ENCODE measurements around the gene FAM120C. TPM values are rescaled to one million over a fixed set of nuclear protein-coding genes. Genes with fewer than 3 reads are reported as not detected.
A peak's percentile ranks its signal among the peaks of the same experiment; 100 is the strongest.

Gene FAM120C, protein sequence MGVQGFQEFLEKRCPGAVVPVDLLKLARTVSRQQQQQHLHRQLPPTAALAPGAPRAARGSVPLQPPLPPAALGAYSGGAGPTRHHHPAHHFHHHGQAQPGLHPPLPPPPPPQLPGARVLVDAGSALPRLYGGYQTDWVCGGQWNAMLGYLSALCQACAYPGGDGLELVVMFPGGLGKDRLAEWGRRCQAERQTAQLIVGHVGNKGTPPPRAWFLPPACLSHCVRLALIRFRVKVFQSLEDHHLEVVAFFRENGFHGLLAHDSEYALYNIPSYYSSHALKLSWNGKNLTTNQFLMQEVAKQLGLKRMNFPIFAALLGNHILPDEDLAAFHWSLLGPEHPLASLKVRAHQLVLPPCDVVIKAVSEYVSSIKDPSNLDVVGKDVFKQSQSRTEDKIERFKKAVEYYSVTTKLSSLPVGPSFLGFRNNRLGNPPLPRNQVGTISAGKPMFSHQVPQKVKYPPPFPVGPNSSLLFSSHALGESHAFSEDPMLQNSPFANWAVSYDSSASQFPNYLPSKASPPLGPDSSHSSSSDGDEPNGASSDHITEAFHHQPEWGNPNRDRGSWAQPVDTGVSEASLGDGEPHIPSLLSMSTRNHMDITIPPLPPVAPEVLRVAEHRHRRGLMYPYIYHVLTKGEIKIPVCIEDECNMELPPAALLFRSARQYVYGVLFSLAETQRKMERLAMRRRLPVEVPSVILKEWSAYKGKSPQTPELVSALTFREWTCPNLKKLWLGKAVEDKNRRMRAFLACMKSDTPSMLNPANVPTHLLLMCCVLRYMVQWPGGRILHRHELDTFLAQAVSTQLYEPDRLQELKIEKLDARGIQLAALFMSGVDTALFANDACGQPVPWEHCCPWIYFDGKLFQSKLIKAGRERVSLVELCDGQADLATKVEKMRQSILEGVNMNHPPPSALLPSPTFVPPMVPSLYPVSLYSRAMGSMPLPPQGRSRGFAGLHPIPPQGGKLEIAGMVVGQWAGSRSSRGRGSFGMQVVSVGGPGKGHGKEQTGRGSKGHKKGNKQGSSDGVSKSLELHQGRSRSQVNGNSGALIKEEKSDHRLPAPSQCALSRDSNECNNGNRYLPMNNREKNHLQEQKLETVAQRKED
- 3.9 and 8.7 TPM in 2 replicates for total RNA-seq (2014; rRNA removed; shearing (Covaris generic))

DNA sequence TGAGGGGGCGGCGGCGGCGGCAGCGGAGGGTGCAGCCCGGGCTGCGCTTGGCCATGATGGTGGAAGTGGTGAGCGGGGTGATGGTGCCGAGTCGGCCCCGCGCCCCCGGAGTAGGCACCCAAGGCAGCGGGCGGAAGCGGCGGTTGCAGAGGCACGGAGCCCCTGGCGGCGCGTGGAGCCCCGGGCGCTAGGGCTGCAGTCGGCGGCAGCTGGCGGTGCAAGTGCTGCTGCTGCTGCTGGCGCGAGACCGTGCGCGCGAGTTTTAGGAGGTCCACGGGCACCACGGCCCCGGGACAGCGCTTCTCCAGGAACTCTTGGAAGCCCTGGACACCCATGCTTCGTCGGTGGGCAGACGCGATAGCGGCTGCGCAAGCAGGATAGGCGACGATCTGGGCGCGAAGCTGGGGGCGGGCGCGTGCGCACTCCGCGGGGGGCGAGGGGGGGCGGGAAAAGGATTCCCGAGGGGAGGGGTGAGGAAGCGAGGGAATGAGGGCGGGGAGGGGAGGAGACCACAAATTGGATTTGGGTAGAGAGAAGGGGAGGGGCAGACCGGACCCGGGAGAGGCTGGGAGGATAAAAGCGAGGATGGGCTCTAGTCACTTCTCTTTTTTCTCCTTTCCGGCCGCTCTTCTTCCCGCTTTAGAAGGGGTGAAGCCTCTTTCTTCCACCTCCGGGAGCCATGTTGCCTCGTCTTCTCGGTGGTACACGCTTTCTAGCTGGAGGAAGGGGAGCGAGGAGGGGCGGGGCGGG, at the start of gene FAM120C:
Gene FAM120C, minus strand, starts transcription at position 391 of the 750 bp plus-strand sequence. Its CDS starts 56 bp downstream, at position 335.
- peak; percentile 69 for DNase-seq (ENCODE audit: low spot score)

- DNase-seq (ENCODE audit: low spot score) = no peak
These were observed 47.5 kb upstream of the FAM120C start for GRCh38 chrX:54230435-54231148.

DNA sequence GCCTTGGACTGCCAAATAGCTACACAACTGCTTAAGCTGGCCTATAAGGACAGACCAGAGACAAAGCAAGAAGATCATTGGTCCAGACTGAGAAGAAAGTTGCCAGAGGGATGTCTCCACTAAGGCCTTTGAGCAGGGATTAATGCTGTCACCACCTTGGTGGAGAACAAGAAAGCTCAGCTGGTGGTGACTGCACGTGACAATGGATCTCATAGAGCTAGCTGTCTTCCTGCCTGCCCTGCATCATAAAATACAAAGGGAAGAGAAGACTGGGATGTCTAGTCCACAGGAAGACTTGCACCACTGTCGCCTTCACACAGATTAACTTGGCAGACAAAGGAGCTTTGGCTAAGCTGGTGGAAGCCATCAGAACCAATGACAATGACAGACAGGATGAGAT, 40.5 kb upstream of the FAM120C start:
- DNase-seq (ENCODE audit: low spot score) = no peak

DNA sequence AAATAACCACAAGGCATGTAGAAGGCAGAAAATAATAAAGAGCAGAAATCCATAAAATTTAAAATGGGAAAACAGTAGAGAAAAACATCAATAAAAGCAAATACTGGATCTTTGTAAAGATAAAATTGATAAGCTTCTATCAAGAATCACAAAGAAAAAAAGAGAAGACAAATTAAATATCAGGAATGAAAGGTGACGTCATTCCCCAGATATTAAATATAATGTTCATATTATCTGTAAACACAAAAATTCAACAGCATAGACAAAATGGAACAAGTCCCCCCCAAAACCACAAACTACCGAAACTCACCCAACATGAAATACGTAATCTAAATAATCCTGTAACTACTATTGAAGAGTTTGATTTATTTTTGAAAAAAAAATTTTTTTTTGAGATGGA, 30.5 kb upstream of the FAM120C start:
- DNase-seq (ENCODE audit: low spot score) = no peak

- DNase-seq (ENCODE audit: low spot score) = no peak
These were observed 25.5 kb upstream of the FAM120C start for GRCh38 chrX:54208531-54208930.

- no peak for DNase-seq (ENCODE audit: low spot score)
These were observed 15.2 kb upstream of the FAM120C start for GRCh38 chrX:54198262-54198661.

- DNase-seq (ENCODE audit: low spot score) = no peak
These were observed 12.0 kb upstream of the FAM120C start for GRCh38 chrX:54194982-54195588.

GRCh38 chrX:54193085-54193821, 10.2 kb upstream of the FAM120C start:
- no peak for DNase-seq (ENCODE audit: low spot score)

DNA sequence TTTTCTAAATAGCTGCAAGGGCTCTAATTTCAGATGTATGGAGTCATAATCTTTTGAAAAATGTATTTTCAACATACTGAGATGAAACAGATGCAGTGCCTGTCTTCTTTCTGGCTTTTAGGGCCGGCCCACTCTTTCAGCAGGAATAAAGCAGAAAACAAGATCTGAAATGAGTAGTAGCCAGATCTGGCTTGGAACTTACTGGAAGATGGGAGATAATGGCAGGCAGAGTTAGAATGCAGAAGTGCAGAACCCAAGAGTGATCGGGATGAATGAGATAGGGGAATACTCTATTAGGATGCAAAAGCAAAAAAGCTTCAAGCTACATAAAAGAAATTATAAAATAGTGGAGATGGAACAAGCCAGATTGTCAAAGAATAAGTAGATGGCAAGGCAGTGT, 1.4 kb upstream of the FAM120C start:
- DNase-seq (ENCODE audit: low spot score) = no peak

GRCh38 chrX:54182194-54182863, 725 bp downstream of the FAM120C start:
- DNase-seq (ENCODE audit: low spot score) = peak; percentile 47

GRCh38 chrX:54181202-54181953, 1.7 kb downstream of the FAM120C start:
- no peak for DNase-seq (ENCODE audit: low spot score)

DNA sequence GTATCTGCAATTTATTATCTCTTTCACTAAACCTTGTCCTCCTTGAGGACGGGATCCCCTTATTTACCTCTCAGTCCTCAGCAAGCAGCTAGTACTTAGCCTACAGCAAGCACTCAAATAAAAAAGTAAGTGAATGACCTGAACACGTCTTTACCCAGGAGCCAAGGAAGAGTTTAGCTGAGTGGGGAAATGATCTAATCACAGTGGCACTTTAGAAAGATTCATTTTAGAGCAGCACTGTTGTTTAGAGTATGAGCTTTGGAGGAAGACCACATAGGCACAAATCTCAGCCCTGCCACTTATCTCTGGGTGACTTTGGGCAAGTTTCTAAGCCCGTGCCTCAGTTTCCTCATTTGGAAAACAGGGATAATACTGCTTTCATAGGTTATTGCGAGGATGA, 2.7 kb downstream of the FAM120C start:
- DNase-seq (ENCODE audit: low spot score) = no peak

- peak; percentile 25 for DNase-seq (ENCODE audit: low spot score)
These were observed 4.7 kb downstream of the FAM120C start for GRCh38 chrX:54178100-54178940.

GRCh38 chrX:54177306-54177705, 5.7 kb downstream of the FAM120C start:
- DNase-seq (ENCODE audit: low spot score) = no peak

DNA sequence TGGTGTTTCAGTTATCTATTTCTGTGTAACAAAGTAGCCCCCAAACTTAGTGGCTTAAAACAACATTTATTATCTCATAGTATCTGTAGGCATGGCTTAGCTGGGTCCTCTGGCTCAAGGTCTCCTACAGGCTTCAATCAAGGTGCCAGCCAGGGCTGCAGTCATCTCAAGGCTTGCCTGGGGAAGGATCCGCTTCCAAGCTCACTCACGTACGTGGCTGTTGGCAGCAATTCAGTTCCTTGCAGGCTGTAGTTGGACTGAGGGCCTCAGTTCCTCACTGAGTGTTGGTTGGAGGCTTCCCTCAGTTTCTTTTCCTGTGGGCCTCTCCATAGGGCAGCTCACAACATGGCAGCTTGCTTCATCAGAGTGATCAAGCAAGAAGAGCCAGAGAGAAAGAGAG, 9.3 kb downstream of the FAM120C start:
- DNase-seq (ENCODE audit: low spot score) = no peak

- DNase-seq (ENCODE audit: low spot score) = no peak
These were observed 10.6 kb downstream of the FAM120C start for GRCh38 chrX:54172455-54172854.

DNA sequence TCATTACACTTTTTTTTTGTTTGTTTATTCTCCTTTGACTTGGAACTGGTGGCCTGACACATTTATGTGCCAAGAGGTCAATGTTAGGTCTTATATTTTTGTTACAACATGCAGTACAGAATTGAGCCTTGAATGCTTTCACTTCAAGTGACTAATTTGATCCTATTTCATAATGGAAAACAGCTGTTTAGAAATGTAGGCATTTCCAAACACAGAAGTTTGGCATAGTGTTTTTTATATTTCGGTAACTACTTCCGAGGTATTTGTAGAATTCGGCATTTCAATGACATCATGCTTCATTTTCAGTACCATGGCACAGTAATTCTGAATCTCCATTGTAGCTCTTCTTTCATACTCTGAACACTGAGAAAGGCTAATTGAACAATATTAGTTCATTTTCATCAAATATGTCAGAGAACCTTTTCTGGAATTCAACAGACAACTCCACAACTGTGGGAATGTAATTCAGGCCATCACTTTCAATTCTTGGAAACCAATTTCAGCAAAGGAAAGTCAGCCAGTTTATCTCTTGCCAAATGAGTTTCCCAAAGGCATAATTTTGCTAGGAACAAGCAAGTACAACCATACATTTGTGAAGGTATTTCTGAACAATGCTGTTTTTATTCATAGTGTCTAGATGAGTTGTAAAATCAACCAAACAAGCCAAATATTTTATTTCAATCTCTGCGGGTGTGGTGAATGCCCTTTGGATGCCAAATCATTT, 11.4 kb downstream of the FAM120C start:
- no peak for DNase-seq (ENCODE audit: low spot score)
